Measurements from ENCODE around the gene HOMER2. TPM values are rescaled to one million over a fixed set of nuclear protein-coding genes. Genes with fewer than 3 reads are reported as not detected.

Gene HOMER2
- total and polyA plus RNA-seq, 2 donors (not counting 1 experiment from before 2014, with no cell fraction given) = 1.1 to 9.9 TPM

DNA sequence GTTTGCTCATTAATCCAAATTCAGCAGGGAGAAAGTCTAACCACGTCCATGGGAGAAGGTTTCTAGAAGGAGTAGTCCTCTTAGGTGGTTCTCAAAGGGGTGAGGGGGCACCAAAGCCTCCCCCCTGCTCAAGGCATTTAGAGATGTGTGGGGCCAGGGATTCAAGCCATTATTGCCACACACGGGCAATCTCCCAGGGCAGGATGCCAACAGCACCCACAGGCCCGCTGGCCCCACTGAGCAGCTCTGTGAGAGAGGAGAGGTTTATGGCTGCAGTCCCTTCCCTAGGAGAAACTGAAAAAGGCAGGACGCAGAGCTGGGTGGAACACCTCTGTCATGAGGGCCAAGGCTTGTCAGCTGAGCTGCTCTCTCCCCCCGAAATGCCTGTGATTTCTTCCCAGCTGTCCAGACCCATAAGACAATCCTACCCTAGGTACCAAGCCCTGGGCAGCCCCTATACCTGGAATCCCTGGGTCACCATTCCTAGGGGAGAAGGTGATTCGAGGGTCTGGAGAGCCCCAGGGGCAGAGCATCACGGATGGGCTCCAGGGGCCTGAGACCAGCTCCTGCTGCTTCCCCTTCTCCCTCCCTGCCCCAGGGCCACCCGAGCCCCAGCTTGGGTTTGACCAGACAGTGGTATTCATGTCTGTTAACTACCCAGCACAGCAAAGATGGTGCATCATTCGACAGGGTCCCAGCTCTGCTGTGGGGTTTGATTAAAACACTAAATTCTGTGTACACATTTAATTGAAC lies 104.1 kb downstream of the HOMER2 start:
- Histone ChIP-seq H3K4me3 (replicated peaks in 1 of 4; ENCODE audit: control extremely low read depth in 1 of 4, insufficient read depth in 1 of 4, low read depth in 3 of 4, low read length in 4 of 4) (no peak overlapping the region), H3K4me1 (ENCODE audit: control insufficient read depth, extremely low read depth, insufficient read depth, low read length) (no peaks in the 10 kb centered on the region), H4K20me1 (ENCODE audit: control insufficient read depth, extremely low read depth, insufficient read depth, low read length) (no peaks in the 10 kb centered on the region), H2AFZ (ENCODE audit: low read length) (no peak overlapping the region), H3K9ac (ENCODE audit: insufficient read depth, low read length) (no peak overlapping the region), H3K27me3 (ENCODE audit: control insufficient read depth, insufficient read depth, low read length) (no peaks in the 10 kb centered on the region), H3K4me2 (ENCODE audit: extremely low read depth, insufficient read depth, low read length) (no peak overlapping the region), H3K36me3 (ENCODE audit: control insufficient read depth, insufficient read depth, low read length) (no peaks in the 10 kb centered on the region), H3K9me3 (ENCODE audit: control insufficient read depth, insufficient read depth, low read depth, low read length) (no peaks in the 10 kb centered on the region), H3K27ac (ENCODE audit: insufficient read depth, low read length) (no peak overlapping the region), H3K79me2 (ENCODE audit: control insufficient read depth, insufficient read depth, low read length) (no peaks in the 10 kb centered on the region)
- TF ChIP-seq, protein P1, sequence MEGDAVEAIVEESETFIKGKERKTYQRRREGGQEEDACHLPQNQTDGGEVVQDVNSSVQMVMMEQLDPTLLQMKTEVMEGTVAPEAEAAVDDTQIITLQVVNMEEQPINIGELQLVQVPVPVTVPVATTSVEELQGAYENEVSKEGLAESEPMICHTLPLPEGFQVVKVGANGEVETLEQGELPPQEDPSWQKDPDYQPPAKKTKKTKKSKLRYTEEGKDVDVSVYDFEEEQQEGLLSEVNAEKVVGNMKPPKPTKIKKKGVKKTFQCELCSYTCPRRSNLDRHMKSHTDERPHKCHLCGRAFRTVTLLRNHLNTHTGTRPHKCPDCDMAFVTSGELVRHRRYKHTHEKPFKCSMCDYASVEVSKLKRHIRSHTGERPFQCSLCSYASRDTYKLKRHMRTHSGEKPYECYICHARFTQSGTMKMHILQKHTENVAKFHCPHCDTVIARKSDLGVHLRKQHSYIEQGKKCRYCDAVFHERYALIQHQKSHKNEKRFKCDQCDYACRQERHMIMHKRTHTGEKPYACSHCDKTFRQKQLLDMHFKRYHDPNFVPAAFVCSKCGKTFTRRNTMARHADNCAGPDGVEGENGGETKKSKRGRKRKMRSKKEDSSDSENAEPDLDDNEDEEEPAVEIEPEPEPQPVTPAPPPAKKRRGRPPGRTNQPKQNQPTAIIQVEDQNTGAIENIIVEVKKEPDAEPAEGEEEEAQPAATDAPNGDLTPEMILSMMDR (conservative IDR thresholded peaks at IDR 0.05 in 1 of 2, IDR thresholded peaks at IDR 0.05 in 1 of 2; ENCODE audit: low read depth in 1 of 2, low read length in 2 of 2) = no peak
- TF ChIP-seq EZH2 (IDR thresholded peaks at IDR 0.05; ENCODE audit: low read length, missing control alignments) = no peak
- DNase-seq (ENCODE audit: low read depth in 2 of 2) = no peak

GRCh38 chr15:82847703-82848102 lies 104.8 kb downstream of the HOMER2 start:
- TF ChIP-seq, protein P1 (conservative IDR thresholded peaks at IDR 0.05 in 1 of 2, IDR thresholded peaks at IDR 0.05 in 1 of 2; ENCODE audit: low read depth in 1 of 2, low read length in 2 of 2) = no peak
- no peak for TF ChIP-seq EZH2 (IDR thresholded peaks at IDR 0.05; ENCODE audit: low read length, missing control alignments)
- no peak overlapping the region for H2AFZ ChIP-seq (ENCODE audit: low read length)
- H3K79me2 ChIP-seq (ENCODE audit: control insufficient read depth, insufficient read depth, low read length) = no peaks in the 10 kb centered on the region
- H3K27ac ChIP-seq (ENCODE audit: insufficient read depth, low read length) = no peak overlapping the region
- H3K27me3 ChIP-seq (ENCODE audit: control insufficient read depth, insufficient read depth, low read length) = no peaks in the 10 kb centered on the region
- H3K4me2 ChIP-seq (ENCODE audit: extremely low read depth, insufficient read depth, low read length) = no peak overlapping the region
- peak in 1 of 2 donors; percentile 45 for DNase-seq (ENCODE audit: low read depth in 2 of 2)
- H3K9ac ChIP-seq (ENCODE audit: insufficient read depth, low read length) = no peak overlapping the region
- no peaks in the 10 kb centered on the region for H3K9me3 ChIP-seq (ENCODE audit: control insufficient read depth, insufficient read depth, low read depth, low read length)
- no peaks in the 10 kb centered on the region for H3K36me3 ChIP-seq (ENCODE audit: control insufficient read depth, insufficient read depth, low read length)
- no peaks in the 10 kb centered on the region for H3K4me1 ChIP-seq (ENCODE audit: control insufficient read depth, extremely low read depth, insufficient read depth, low read length)
- no peak overlapping the region for H3K4me3 ChIP-seq (replicated peaks in 1 of 4; ENCODE audit: control extremely low read depth in 1 of 4, insufficient read depth in 1 of 4, low read depth in 3 of 4, low read length in 4 of 4)
- no peaks in the 10 kb centered on the region for H4K20me1 ChIP-seq (ENCODE audit: control insufficient read depth, extremely low read depth, insufficient read depth, low read length)

DNA sequence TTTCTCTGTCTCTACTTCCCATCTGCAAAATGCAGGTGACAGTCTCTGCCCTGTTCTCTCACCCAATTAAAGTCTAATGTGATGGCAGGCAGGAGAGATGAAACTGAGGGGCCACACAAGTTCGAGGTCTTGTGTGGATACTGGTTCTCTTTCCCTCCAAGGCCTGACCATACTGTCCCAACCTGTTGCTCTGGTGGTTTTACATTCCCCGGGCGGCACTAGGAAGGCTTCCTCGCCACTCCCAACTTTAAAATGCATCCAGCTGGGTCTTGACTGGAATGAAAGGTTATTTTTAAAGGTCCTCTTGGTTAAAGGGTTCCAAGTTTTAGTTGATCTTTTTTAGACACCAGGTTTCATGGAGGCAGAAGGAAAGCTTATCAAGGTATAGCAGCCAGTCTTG lies 105.9 kb downstream of the HOMER2 start:
- H4K20me1 ChIP-seq (ENCODE audit: control insufficient read depth, extremely low read depth, insufficient read depth, low read length) = no peaks in the 10 kb centered on the region
- no peaks in the 10 kb centered on the region for H3K4me1 ChIP-seq (ENCODE audit: control insufficient read depth, extremely low read depth, insufficient read depth, low read length)
- no peak for DNase-seq (ENCODE audit: low read depth in 2 of 2)
- no peak overlapping the region for H2AFZ ChIP-seq (ENCODE audit: low read length)
- H3K27ac ChIP-seq (ENCODE audit: insufficient read depth, low read length) = no peak overlapping the region
- no peaks in the 10 kb centered on the region for H3K79me2 ChIP-seq (ENCODE audit: control insufficient read depth, insufficient read depth, low read length)
- H3K36me3 ChIP-seq (ENCODE audit: control insufficient read depth, insufficient read depth, low read length) = no peaks in the 10 kb centered on the region
- no peaks in the 10 kb centered on the region for H3K9me3 ChIP-seq (ENCODE audit: control insufficient read depth, insufficient read depth, low read depth, low read length)
- H3K27me3 ChIP-seq (ENCODE audit: control insufficient read depth, insufficient read depth, low read length) = no peaks in the 10 kb centered on the region
- TF ChIP-seq, protein P1 (conservative IDR thresholded peaks at IDR 0.05 in 1 of 2, IDR thresholded peaks at IDR 0.05 in 1 of 2; ENCODE audit: low read depth in 1 of 2, low read length in 2 of 2) = no peak
- TF ChIP-seq EZH2 (IDR thresholded peaks at IDR 0.05; ENCODE audit: low read length, missing control alignments) = no peak
- no peak overlapping the region for H3K4me2 ChIP-seq (ENCODE audit: extremely low read depth, insufficient read depth, low read length)
- H3K4me3 ChIP-seq (replicated peaks in 1 of 4; ENCODE audit: control extremely low read depth in 1 of 4, insufficient read depth in 1 of 4, low read depth in 3 of 4, low read length in 4 of 4) = no peak overlapping the region
- no peak overlapping the region for H3K9ac ChIP-seq (ENCODE audit: insufficient read depth, low read length)

Data from fibroblast of lung (primary cell).